HCT116 (cell line): ENCODE measurements around the gene SEZ6. TPM values are rescaled to one million over a fixed set of nuclear protein-coding genes. Genes with fewer than 3 reads are reported as not detected.

Experiments used
- ATAC-seq: fragments of 200-7000 bp; cut with Tn5 transposase; 2 replicates; pipeline ENCODE4 v1.9.1; 2020; ENCODE audit warnings: mild to moderate bottlenecking, moderate library complexity
- BruUV-seq: library from RNA; stranded (reverse); fragments of 400-500 nt; replicated peaks from 2 replicates; lab custom pipeline; 2021; lab: Mats Ljungman, UMichigan
- CTCF ChIA-PET: fragments of 300-600 bp; sonication (Branson Sonifier 250); formaldehyde crosslinking; loops from one replicate; lab custom pipeline; 2021; ENCODE audit warnings: antibody characterized with exemption; lab: Charles Lee
- POLR2A ChIA-PET: fragments of 300-600, 350-600 bp; sonication (Branson Sonifier 250); formaldehyde crosslinking; loops from one replicate; lab custom pipeline; 2021; ENCODE audit warnings: antibody characterized with exemption; lab: Charles Lee
- RAD21 ChIA-PET, 2 experiments: fragments of 300-600 bp; sonication (Branson Sonifier 250); formaldehyde crosslinking; loops; one replicate each; lab custom pipeline; 2023; ENCODE audit warnings: low total read pairs in 2 of 2; ENCODE audit not compliant: uncharacterized antibody in 2 of 2, unreplicated experiment in 2 of 2, low non-redundant PET in 1 of 2; lab: Charles Lee
- DNase-seq: peaks from one replicate; pipeline ENCODE4 v3.0.0-alpha.2; 2010; ENCODE audit warnings: low read depth, low spot score
- H2AFZ ChIP-seq: fragments of 200-600 bp; shearing (Covaris generic), sonication (generic); 2 replicates; pipeline ENCODE4 v1.6.1; 2017; ENCODE audit warnings: low read depth, mixed run types, mixed read lengths, antibody characterized with exemption, low read length; ENCODE audit not compliant: poor library complexity, severe bottlenecking
- H3K27ac ChIP-seq: 2 replicates; pipeline ENCODE4 v1.5.1; 2012; ENCODE audit warnings: low read depth, low read length
- H3K27me3 ChIP-seq: fragments of 200-600 bp; sonication (generic); 2 replicates; pipeline ENCODE4 v1.6.1; 2016; ENCODE audit warnings: mixed run types, low read length, mixed read lengths; ENCODE audit not compliant: insufficient read depth
- H3K36me3 ChIP-seq, 2 experiments: fragments of 200-500 bp in 1 of 2; fragments of 200-600 bp in 1 of 2; sonication (Bioruptor generic) in 1 of 2; sonication (generic) in 1 of 2; 2 replicates each; pipeline versions ENCODE4 v1.5.1 to v1.6.1; 2014 to 2016; ENCODE audit warnings: low read length in 2 of 2, inconsistent platforms in 1 of 2, mixed read lengths in 1 of 2, mixed run types in 1 of 2; ENCODE audit not compliant: insufficient read depth in 2 of 2, control insufficient read depth in 1 of 2
- H3K4me1 ChIP-seq, 2 experiments: fragments of 200-600 bp in 1 of 2; sonication (generic) in 1 of 2; 2 replicates each; pipeline versions ENCODE4 v1.5.1 to v1.6.1; 2012 to 2017; ENCODE audit warnings: low read length in 2 of 2, inconsistent platforms in 1 of 2, mild to moderate bottlenecking in 1 of 2, mixed read lengths in 1 of 2, mixed run types in 1 of 2, moderate library complexity in 1 of 2; ENCODE audit not compliant: insufficient read depth in 2 of 2, control insufficient read depth in 1 of 2
- H3K4me2 ChIP-seq: fragments of 200-600 bp; sonication (generic); 2 replicates; pipeline ENCODE4 v1.6.1; 2017; ENCODE audit warnings: mixed run types, low read length, mixed read lengths
- H3K4me3 ChIP-seq, 2 experiments: fragments of 200-600 bp in 1 of 2; sonication (generic) in 1 of 2; replicated peaks in 1 of 2; 2 replicates each; pipeline ENCODE4 v1.5.1; 2011 to 2016; ENCODE audit warnings: low read length in 2 of 2, control low read depth in 1 of 2, low read depth in 1 of 2, mild to moderate bottlenecking in 1 of 2, mixed read lengths in 1 of 2, mixed run types in 1 of 2
- H3K79me2 ChIP-seq: fragments of 200-600 bp; sonication (generic); 2 replicates; pipeline ENCODE4 v1.6.1; 2017; ENCODE audit warnings: mild to moderate bottlenecking, mixed run types, low read length, moderate library complexity, mixed read lengths; ENCODE audit not compliant: insufficient read depth
- H3K9ac ChIP-seq: fragments of 200-600 bp; sonication (generic); 2 replicates; pipeline ENCODE4 v1.6.1; 2016; ENCODE audit warnings: low read length, mixed read lengths
- H3K9me2 ChIP-seq: fragments of 200-600 bp; sonication (generic), shearing (Covaris generic); 2 replicates; pipeline ENCODE4 v1.6.1; 2017; ENCODE audit warnings: mixed run types, mild to moderate bottlenecking, moderate library complexity; ENCODE audit not compliant: insufficient read depth
- H3K9me3 ChIP-seq, 2 experiments: fragments of 200-500 bp in 1 of 2; fragments of 200-600 bp in 1 of 2; sonication (Bioruptor generic) in 1 of 2; sonication (generic) in 1 of 2; 2 replicates each; pipeline ENCODE4 v1.6.1; 2014 to 2017; ENCODE audit warnings: low read length in 2 of 2, mixed read lengths in 2 of 2, inconsistent platforms in 1 of 2, low read depth in 1 of 2, mild to moderate bottlenecking in 1 of 2, mixed run types in 1 of 2, moderate library complexity in 1 of 2; ENCODE audit not compliant: control insufficient read depth in 1 of 2, insufficient read depth in 1 of 2
- H4K20me1 ChIP-seq: fragments of 200-600 bp; sonication (generic), shearing (Covaris generic); 2 replicates; pipeline ENCODE4 v1.6.1; 2017; ENCODE audit warnings: mixed run types, mild to moderate bottlenecking, moderate library complexity; ENCODE audit not compliant: insufficient read depth
- ATF3 ChIP-seq: IDR thresholded peaks from 2 replicates; pipeline ENCODE4 v1.6.1; 2012
- SP1 ChIP-seq: IDR thresholded peaks from 2 replicates; pipeline ENCODE4 v1.6.1; 2012; ENCODE audit warnings: low read depth
- ZFX ChIP-seq: fragments of 450-650 bp; IDR thresholded peaks from 2 replicates; pipeline ENCODE4 v1.6.1; 2017
- intact Hi-C: fragments of 100-400 bp; cut with micrococcal nuclease; formaldehyde crosslinking; loops from 2 replicates; pipeline ENCODE4 v1.10.0; 2022
- total RNA-seq: library from RNA; stranded (reverse); gene quantifications from one replicate; pipeline ENCODE4 v1.2.1, GENCODE V29; 2021; ENCODE audit not compliant: unreplicated experiment

Gene SEZ6
- total RNA-seq, 1 experiment from 2014 or later: 0.22 TPM

- no peaks in the 10 kb centered on the region for H3K36me3 ChIP-seq
- no peaks in the 10 kb centered on the region for H3K9me3 ChIP-seq
- no peak overlapping the region for H3K4me3 ChIP-seq
- ChIA-PET CTCF (interaction anchor here (1.4 kb wide), 1 partner anchor 160 kb away, joined by 4 read pairs; no protein-coding TSS in a partner anchor), RAD21 (no interaction called here), POLR2A (no interaction called here)
- BruUV-seq: no TSS peak
- H2AFZ ChIP-seq: no peak overlapping the region
- intact Hi-C loops: no loop called here
- H3K9me2 ChIP-seq: no peaks in the 10 kb centered on the region
- no peaks in the 10 kb centered on the region for H4K20me1 ChIP-seq
- H3K27ac ChIP-seq: no peak overlapping the region
- H3K4me1 ChIP-seq: peaks cover 7 to 16% of the 10 kb centered on the region in 2 experiments; a peak in 3 of 4 replicates
- H3K27me3 ChIP-seq: no peaks in the 10 kb centered on the region
- no peaks in the 10 kb centered on the region; the same call in 1 of the 2 replicates for H3K79me2 ChIP-seq
- no peak overlapping the region for H3K4me2 ChIP-seq
- DNase-seq: no peak
- TF ChIP-seq ZFX: no peak
- no peak for TF ChIP-seq SP1
- TF ChIP-seq, all 23 proteins: peak for 0
- H3K9ac ChIP-seq: no peak overlapping the region
- ATAC-seq: no peak
These were observed 49.7 kb downstream of the SEZ6 start for GRCh38 chr17:28956112-28956511.

GRCh38 chr17:28955408-28955807 lies 50.4 kb downstream of the SEZ6 start:
- H3K4me3 ChIP-seq: no peak overlapping the region
- H3K79me2 ChIP-seq: peaks cover 5% of the 10 kb centered on the region
- H3K36me3 ChIP-seq: no peaks in the 10 kb centered on the region
- intact Hi-C loops: no loop called here
- TF ChIP-seq ATF3 (no peak), SP1 (no peak)
- peaks cover 7 to 16% of the 10 kb centered on the region in 2 experiments; a peak in 3 of 4 replicates for H3K4me1 ChIP-seq
- H3K9me2 ChIP-seq: no peaks in the 10 kb centered on the region
- ChIA-PET CTCF (no interaction called here), POLR2A (no interaction called here), RAD21 (no interaction called here)
- no peaks in the 10 kb centered on the region for H4K20me1 ChIP-seq
- no peak for ATAC-seq
- no peaks in the 10 kb centered on the region for H3K9me3 ChIP-seq
- no peak overlapping the region for H3K9ac ChIP-seq
- BruUV-seq: no TSS peak
- DNase-seq: no peak
- H2AFZ ChIP-seq: no peak overlapping the region
- H3K27me3 ChIP-seq: no peaks in the 10 kb centered on the region
- H3K27ac ChIP-seq: no peak overlapping the region
- no peak overlapping the region for H3K4me2 ChIP-seq
